D341Med (cell line): ENCODE results near the gene NLRP5.
"Not testable (repeated sequence)": the region's sequence is repeated elsewhere in the genome, so short reads cannot be mapped to it uniquely, and the experiment has no call there.

Experiments
- DNase-seq: peaks from one replicate; pipeline ENCODE4 v3.0.0; 2012; ENCODE audit warnings: low spot score

NLRP5 gene

GRCh38 chr19:56076498-56076897 is 89.9 kb downstream of the NLRP5 start:
- peak; percentile 68 for DNase-seq

- DNase-seq: no peak
Measured at GRCh38 chr19:56079609-56080008, 93.0 kb downstream of the NLRP5 start.

GRCh38 chr19:56080669-56081401 is 94.3 kb downstream of the NLRP5 start:
- peak; percentile 83 for DNase-seq

GRCh38 chr19:56083668-56084067 is 97.1 kb downstream of the NLRP5 start:
- DNase-seq: no peak

- no peak for DNase-seq
Measured at GRCh38 chr19:56084835-56085536, 98.4 kb downstream of the NLRP5 start.

- no peak for DNase-seq
Measured at GRCh38 chr19:56085571-56086275, 99.1 kb downstream of the NLRP5 start.

- no peak for DNase-seq
Measured at GRCh38 chr19:56086671-56087430, 100.3 kb downstream of the NLRP5 start.

GRCh38 chr19:56087647-56088496 is 101.3 kb downstream of the NLRP5 start:
- DNase-seq: no peak

GRCh38 chr19:56088497-56089215 is 102.1 kb downstream of the NLRP5 start:
- no peak for DNase-seq

- DNase-seq: no peak
Measured at GRCh38 chr19:56089344-56089743, 102.8 kb downstream of the NLRP5 start.

- no peak for DNase-seq
Measured at GRCh38 chr19:56091066-56091490, 104.5 kb downstream of the NLRP5 start.

GRCh38 chr19:56091751-56092546 is 105.4 kb downstream of the NLRP5 start:
- no peak for DNase-seq

- DNase-seq: no peak
Measured at GRCh38 chr19:56092685-56093631, 106.4 kb downstream of the NLRP5 start.

GRCh38 chr19:56094449-56094848 is 107.9 kb downstream of the NLRP5 start:
- no peak for DNase-seq

- no peak for DNase-seq
Measured at GRCh38 chr19:56096665-56097064, 110.1 kb downstream of the NLRP5 start.

- no peak for DNase-seq
Measured at GRCh38 chr19:56097306-56097705, 110.7 kb downstream of the NLRP5 start.

- DNase-seq: no peak
Measured at GRCh38 chr19:56097776-56098175, 111.2 kb downstream of the NLRP5 start.

- DNase-seq: not testable (repeated sequence)
Measured at GRCh38 chr19:56098237-56098636, 111.7 kb downstream of the NLRP5 start.
